ENCODE results near the gene THOC7.

The THOC7 gene
- 10.3 reads per million, percentile 32 among the genes with 10 or more reads in this experiment for total RNA-seq

DNA sequence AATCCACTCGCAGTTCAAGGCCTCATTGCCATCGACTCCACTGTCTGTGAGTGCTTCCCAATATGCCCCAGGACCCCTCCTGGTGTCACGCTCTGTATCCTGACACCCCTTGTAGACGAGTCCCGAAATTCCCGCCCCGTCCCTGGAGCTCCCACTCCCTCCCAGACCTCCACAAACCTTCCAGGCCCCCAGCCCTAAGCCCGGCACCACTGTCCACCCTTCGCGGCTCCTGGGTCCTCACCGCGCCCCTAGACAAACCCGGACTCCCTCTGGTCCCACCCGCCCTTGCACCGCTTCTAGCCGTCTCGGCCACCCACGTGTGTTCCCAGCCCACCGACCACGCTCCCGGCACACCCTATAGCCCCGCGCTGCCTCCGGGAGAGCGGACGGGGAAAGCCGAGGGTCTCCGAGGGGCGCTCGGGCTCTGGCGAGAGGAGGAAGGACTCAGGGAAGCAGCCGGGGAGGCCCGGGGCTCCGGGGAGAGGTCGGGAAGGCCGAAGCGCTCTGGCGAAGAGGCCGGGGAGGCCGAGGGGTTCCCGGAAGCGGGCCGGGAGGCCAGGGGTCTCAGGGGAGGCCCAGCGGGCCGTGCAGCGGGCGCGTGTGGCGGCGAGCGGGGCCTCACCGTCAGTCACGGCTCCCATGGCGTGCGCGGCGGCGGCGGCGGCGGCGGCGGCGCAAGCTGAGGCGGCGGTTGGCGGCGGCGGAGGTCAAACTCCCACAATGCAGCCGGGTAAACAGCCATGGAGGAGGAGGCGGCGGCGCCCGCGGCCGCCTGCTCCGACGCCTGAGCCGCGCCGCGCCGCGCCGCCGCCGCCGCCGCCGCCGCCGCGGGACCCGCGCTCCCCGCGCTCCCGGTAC lies at the start of gene THOC7, which contains the start of gene ATXN7:
Gene THOC7, minus strand, starts transcription at position 656 of the 858 bp plus-strand sequence. Its CDS starts 15 bp downstream, at position 641.
Gene ATXN7, plus strand, starts transcription at position 718 of the 858 bp plus-strand sequence. CDS start 48,732 bp downstream, outside the sequence.
- DNase-seq, result peak; percentile 62

DNA sequence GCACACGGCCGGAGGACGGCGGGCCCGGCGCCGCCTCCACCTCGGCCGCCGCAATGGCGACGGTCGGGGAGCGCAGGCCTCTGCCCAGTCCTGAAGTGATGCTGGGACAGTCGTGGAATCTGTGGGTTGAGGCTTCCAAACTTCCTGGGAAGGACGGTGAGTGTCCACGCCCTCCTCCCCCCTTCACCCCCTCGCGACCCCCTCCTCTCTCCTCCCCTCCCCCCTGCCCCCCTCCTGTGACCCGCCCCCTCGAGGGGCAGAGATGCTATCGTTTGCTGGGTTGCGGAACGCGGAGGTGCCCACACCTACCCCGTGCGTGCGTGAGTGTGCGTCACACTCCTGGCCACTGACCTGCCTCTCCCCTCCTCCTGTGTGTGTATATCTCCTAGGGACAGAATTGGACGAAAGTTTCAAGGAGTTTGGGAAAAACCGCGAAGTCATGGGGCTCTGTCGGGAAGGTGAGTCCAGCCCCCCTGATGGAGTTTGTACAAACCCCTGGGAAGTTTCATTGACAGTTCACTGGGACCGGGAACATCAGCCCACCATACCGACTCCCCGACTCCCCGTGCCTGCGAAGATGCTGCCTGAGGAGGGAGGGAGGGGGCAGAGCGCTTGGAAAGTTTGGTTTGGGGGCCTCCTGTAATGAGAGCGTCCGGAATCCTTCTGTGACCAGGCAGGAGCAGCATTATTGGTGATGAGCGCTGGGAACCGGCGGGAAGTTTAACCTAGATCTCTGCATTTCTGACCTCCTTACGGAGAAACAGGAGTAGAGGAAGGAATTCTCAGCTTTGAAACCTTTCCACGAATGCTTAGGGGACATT lies 49.4 kb upstream of the THOC7 start:
- DNase-seq, result peak; percentile 36

DNA sequence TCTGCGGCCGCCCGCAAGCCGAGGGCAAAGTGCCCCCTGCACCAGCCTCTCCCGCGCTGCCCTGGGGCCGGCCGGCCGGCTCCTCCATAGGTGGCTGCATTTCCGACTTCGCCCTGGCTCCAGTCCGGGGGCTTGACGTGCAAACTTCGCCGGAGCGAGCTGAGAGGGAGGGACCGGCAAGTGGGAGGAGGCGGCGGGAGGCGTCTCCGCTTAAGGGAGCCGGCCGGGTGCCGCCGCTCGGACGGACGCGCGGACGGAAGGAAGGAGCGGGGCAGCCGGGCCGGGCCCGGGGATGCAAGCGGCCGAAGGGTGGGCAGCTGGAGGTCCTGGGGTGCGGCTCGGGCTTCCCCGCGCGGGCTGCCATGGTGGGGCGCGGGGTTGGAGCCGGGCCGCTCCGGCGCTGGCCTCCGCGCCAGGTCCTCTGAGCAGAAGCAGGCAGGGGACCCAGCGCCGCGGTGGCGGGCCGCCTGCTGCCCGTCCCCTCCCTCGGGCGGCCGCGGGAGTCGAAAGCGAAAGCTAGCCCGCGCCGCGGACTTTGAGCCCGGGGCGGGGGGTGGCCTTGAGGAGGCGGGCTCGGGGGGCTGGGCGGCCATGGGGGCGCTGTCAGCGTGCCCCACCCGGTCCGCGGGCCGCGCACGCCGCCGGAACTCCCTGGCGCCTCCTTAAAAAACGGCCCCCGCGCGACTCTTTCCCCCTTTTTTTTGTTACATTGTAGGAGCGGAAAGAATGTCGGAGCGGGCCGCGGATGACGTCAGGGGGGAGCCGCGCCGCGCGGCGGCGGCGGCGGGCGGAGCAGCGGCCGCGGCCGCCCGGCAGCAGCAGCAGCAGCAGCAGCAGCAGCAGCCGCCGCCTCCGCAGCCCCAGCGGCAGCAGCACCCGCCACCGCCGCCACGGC lies 48.5 kb upstream of the THOC7 start, which contains the start of gene SCAANT1:
Gene SCAANT1, minus strand, starts transcription at position 511 of the 895 bp plus-strand sequence.
- DNase-seq, result peak; percentile 75

DNA sequence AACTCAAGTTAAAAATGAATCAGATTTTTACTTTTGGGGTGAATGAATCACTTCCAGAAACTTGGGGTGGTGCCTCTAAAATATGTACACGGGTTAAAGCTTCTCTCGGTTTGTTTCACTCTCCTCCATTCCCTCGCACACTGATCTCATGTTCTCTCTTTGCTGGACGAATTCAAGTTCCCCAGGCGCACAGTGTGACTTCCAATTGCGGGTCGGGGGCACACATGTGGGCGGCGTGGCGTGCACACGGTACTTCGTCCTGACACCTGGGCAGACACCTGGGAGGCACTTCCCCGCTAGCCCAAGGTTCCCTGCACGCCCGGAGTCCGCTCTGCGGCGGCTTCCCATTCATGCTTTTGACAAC lies 47.9 kb upstream of the THOC7 start:
- DNase-seq, result no peak

DNA sequence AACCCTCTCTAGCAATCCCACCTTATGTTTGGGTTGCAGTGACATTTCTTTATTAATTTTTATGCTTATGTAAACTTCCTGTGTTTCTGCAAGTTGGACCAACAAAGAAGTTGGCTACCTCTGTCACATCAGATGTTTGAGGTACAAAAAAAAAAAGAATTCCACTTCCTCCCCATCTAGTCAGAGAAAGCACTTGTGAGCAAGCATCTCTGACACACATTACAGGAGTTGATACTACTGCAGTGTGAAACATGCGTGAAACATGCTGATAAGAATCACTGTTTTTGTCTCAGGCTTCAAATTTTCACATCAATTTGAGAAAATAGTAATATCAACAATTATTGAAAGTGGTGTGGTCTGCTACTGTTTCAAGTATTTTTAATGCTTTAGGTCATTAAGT lies 47.3 kb upstream of the THOC7 start:
- peak; percentile 3 for DNase-seq

DNA sequence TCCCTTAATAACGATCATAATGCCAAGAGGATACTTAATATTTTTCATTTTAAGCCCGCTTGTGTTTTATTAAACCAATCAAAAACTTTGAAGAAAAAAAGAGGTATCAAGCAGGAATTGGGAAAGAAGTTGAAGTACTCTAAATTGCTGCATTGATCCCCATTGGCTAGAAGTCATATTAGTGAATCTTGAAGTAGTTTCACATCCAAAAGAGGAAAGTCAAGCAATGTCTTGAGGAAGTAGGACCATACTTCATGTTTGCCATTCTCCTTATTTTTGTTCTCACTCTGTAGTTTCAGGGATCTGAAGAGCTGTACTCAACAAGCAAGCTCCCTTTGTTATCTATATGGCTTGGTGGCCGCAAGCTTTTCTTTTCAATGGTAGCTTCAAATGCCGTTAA lies 46.4 kb upstream of the THOC7 start:
- DNase-seq, result no peak

DNA sequence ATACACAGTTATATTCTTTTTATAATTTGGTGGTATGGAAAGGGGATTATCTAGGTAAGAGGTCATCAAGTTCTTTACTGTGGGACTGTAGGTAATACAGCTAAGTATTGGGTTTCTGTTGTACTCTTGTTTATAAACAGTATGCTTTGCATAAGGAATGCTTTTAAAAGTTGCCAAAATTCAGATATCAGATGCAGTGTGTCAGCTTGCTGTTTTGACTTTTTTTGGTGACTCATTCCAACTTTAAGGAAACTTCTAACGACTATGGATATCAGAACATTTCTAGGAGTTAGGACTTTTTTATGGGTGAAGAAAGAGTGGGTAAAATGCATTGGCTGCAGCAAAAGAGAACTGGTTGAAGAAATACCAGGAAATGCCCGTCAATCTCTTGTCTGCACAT lies 45.8 kb upstream of the THOC7 start:
- DNase-seq, result no peak

DNA sequence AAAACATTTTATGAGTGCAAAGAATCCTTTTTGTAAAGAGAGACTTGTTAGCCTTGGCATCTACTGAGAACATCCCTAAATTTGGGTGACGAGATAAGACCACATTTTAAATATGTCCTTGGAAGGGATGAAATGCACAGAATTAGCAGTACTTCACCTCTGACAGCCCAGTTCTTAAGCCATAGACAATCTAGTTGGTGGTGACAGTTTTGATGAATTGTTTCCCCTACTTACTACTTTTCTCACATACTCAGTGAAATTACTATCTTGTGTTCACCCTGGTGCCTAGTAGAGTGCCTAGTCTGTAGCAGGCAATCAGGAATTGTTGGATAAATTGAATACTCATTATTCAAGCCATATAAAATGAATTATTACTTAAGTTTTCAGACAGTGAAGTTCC lies 45.2 kb upstream of the THOC7 start:
- DNase-seq, result no peak

DNA sequence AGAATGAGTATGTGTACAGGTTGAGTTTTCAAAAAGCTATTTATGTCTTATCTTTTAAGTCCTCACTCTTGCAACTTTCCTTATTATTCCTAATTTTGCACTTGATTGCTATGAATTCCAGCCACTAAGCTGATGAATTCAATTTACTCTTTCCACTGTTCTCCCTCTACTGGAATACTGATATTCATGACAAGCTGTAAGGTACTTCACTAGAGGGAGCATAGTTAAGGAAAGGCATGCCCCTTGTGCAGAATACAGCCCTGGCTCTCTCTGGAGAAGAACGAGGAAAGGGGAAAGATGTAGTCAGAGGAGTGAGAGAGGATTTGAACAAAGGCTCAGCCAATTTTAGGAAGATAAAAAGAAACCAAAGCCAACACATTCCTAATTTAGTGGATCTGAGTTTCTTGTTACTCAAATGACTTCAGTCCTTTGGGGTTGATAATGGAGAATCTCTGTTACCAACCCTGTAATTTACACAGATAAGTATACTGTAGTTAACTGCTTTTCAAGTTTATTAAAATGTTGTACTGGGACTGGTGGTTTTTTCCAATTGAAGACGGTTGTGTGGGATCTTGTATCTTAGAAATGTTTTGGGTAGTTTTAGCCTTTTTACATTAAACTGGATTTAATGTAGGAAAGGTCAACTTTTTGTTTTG lies 44.6 kb upstream of the THOC7 start:
- DNase-seq, result no peak

DNA sequence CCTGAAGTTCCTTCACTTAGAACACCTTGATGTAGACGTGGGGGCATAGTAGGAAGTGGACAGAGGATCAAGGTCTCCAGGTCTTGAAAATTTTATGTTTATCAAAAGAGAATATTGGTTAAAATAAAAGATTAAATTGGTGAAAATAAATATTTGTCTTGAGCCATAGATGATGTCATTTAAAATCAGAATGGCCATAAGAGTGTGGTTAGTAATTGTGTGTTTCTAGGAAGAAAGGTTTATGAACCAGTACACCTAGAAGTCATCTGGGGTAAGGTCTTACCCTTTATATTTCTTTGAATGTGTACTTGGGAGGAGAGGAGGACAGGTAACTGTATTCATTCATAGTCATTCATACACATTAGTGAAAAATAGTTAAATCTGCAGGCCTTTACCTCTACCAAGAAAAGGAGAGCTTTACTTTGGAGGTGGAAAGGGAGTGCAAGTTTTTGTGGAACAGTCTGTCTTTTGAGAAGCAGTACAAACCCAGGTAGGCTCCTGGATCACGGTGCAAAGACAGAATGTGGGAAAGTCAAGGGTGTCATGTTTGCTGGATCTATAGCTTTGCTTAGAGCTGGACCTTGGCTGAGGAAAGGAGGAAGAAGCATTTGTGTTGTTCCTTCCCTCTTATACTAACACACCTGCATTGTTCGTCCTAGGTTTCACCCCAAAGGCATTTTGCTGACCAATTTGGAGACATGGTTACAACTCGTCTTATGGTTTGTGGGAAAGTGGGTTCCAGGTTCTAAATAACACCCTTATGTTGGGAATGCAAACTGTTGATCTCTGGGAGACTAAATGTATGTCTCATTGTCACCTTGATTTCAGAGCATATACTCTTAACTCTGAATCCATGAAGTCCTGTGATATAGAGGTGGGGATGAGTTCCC lies 42.4 kb upstream of the THOC7 start:
- no peak for DNase-seq

DNA sequence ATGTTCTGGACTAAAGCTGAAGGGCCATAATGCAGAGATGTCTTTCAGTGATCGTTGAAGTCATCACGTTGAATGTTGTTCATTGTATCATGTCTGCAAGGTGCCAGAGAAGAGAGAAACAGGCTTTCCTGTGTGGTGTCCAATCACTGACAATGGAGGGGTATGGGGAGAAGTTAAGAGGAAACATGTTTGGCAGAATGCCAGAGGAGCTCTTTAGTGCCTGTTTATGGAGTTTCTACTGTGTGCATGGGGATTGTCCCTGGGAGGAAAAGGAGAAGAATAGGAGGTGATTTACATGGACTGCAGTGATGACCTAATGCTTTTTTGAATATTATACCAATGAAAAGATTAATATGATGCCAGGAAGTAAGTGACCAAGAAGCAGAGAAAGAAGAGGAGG lies 36.9 kb upstream of the THOC7 start:
- no peak for DNase-seq

DNA sequence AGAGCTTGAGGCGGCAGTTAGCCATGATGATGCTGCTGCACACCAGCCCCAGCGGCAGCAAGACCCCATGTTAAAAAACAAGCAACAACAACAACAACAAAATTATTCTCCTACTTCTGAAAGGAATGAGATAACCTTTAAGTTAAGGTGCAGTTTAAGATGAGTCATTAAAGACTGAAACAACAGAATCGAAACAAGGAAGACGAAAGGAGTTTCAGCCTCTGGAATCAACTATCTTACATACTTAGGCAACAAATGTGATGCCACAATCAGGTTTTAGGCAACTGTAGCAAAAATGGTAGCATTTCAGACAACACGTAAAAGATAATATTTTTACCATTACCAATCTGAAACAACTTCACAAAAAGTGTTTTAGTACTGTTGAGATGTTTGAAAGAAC lies 36.4 kb upstream of the THOC7 start:
- no peak for DNase-seq

DNA sequence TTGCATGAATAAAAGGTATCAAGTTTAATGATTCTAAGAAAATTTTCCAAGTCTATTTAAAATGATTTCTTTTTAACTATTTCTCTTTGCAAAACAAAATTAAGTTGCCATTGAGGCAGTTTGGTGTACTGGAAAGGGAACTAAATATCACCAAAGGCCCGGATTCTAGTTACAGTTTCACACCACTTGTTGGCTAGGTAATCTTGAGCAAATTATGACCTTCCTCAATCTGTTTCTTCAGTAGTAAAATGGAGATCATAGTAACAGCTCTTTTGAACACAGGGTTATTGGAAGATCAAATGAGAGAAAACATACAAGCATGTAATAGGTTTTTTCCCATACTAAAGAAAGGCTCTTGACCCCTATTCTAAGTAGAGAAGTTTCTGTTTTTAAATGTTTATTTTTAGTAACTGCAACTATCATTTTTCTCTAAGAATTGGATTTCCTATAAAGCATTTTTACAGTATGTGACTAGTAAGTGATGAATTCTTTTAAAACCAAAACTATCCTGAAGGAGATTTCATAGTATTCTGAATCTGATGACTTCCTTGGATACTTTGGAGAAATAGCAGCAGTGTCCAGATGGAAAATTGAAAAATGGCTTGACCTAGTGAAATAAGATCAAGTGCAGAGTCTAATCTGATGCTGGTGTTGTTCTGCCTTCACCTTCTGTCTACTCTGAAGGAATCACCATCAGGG lies 32.9 kb upstream of the THOC7 start:
- DNase-seq, result no peak

DNA sequence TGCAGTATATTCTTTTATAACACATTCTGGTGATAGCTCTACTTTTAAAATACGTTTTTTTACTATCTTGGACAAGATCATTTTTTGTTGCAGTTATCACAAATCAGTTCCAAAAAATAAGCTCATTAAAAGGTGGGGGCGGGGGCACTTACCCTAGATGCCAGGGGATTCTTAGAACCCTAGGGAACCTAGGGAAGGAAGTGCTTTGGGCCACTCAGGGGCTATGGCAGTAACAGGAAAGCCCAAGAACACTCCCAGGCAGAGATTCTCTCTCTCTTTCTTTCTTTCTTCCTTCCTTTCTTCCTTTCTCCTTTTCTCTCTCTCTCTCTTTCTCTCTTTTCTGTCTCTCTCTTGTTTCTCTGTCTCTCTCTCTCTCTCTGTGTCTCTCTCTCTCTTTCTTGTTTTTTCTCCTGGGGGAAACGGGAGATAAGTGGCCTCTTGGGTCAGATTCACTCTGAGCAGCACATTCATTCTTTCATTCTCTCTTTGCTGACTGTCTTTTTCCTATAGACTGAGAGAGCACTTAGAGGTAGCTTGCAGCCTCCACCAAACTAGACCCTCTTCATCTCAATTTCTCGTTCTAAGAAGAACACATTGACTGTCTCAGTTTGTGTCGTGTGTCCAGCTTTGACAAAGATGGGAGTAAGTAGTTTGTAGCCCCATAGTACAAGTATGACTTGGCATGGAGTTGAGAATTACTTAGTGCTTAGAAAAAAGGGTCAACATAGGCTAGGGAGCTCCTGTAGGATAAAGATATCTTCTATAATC lies 32.0 kb upstream of the THOC7 start:
- no peak for DNase-seq

DNA sequence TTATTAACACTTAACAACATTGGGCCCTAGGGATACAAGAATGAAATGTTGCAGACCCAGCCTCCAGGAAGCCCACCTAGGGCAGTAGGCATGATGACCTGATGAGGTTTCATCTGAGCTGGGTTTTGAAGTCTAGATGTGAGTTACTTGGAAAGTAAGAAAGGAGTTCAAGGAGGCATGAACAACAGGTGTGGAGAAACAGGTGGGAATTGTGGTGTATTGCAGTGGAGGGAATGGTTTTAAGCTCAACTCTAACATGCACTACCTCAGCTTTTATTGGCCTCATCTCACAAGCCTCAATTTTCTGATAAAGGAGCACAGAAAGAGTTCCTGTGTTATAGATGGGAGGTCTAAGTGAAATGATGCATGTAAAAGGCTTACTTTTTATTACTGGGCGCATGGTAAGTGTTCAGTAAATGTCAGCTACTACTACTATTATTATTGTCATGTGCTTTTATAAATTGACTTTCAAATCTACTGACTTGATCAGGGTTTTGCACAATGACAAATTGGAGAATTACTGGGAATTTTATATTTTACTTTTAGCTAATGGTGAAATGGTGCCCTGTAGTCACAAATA lies 29.3 kb upstream of the THOC7 start:
- no peak for DNase-seq

DNA sequence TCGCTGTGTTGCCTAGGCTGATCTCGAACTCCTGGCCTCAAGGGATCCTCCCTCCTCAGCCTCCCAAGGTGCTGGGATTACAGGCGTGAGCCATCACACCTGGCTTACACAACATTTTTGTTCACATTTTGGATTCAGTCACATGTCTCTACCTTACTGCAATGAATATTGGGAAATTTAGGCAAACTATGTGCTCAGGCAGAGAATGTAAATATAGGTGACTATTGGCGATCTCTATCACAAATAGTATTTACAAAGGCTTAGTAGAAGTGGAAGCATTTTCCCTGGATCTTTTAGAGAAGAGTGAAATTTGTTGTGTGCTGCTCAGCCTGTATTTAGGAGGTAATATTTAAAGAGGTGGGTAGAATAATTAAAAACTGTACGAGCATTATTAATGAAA lies 27.9 kb upstream of the THOC7 start:
- DNase-seq, result no peak

DNA sequence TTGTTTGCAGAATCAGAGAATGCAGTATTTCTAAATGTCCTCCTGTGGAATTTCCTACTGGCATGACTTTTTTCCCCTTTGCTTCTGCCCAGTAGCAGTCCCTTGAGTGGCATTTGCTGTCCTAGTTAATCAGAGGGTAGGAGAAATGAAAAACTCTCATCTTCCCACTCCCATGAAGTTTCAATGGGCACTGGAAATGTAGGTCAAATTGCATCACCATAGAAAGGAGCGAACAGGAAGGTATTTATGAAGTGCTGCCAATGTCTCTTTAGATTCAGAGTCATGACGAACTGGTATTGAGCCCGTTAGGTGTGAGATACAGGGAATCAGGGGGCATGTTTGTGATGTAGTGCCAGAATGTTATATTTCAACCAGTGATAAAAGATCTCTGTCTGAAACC lies 23.3 kb upstream of the THOC7 start:
- DNase-seq, result no peak

DNA sequence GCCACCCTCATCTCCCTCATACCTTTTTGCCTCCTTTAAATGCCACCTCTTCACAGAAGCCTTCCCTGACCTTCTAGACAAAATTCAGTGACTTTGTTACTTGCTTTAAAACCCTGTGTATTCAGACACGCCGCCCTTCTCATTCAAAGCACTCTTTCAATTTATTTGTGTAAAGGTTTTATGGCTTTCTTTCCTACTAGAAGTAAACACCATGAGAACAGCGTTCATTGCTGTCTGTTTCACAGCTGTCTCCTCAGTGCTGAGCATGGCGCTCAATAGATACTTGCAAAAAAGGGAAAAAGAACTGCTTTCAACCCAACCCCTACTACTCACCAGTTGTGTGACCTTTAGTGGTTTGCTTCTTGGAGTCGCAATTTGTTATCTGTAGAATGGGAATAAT lies 17.0 kb upstream of the THOC7 start:
- DNase-seq, result no peak

DNA sequence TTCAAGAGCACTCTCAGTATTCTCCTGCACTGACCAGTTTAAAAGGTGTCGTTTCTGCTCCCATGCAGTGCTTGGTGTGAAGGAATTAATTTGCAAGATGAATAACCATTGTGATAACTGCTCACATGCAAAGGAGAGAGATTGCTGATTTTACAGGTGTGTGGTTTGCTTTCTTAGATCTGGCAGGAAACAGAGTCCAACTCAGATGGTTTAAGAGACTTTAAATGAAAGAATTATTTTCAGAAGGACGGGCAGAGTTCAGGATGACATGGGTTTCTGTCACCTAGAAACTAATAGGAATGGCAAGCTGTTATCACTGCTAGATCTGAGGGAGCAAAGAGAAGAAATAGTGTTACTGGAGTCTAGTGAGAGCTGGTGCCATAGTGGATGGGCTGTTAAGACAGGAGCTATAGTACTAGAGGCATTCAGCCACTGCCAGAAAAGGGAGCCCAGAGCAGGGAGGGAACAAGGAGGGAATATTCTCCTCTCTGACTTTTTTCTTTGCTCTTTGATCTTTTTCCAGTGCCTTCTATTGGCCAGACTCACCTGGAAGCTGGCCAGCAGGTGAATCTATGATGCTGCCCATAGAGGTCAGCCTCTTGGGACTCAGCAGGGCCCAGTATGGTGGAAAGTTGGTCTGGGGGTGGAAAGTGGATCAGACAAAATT lies 14.9 kb upstream of the THOC7 start:
- DNase-seq, result no peak
